Astrocyte (in vitro differentiated cells and primary cell): ENCODE data around the gene NKG7.

Experiments
- CTCF ChIP-seq: IDR thresholded peaks from 2 replicates; pipeline ENCODE4 v1.5.1; 2011; ENCODE audit warnings: low read depth, mild to moderate bottlenecking, inconsistent platforms, low read length, moderate library complexity; ENCODE audit not compliant: insufficient read depth
- EZH2 ChIP-seq: IDR thresholded peaks from 2 replicates; pipeline ENCODE4 v1.6.1; 2012; ENCODE audit warnings: mild to moderate bottlenecking, low read length, inconsistent platforms; ENCODE audit not compliant: insufficient read depth

- no peak for TF ChIP-seq CTCF
- no peak for TF ChIP-seq EZH2
These were observed 20.2 kb upstream of the NKG7 start for GRCh38 chr19:51392701-51393100.
